HG03378 (cell line): ENCODE results near the gene XKR7.
A peak's percentile ranks its signal among the peaks of the same experiment; 100 is the strongest.
"Not testable (repeated sequence)": the region's sequence is repeated elsewhere in the genome, so short reads cannot be mapped to it uniquely, and the experiment has no call there.

ENCODE experiments used
- ATAC-seq: cut with Tn5 transposase; IDR thresholded peaks from one replicate; pipeline ENCODE4 v1.9.1; 2021; ENCODE audit warnings: mild to moderate bottlenecking, moderate library complexity; ENCODE audit not compliant: unreplicated experiment

The XKR7 gene, protein sequence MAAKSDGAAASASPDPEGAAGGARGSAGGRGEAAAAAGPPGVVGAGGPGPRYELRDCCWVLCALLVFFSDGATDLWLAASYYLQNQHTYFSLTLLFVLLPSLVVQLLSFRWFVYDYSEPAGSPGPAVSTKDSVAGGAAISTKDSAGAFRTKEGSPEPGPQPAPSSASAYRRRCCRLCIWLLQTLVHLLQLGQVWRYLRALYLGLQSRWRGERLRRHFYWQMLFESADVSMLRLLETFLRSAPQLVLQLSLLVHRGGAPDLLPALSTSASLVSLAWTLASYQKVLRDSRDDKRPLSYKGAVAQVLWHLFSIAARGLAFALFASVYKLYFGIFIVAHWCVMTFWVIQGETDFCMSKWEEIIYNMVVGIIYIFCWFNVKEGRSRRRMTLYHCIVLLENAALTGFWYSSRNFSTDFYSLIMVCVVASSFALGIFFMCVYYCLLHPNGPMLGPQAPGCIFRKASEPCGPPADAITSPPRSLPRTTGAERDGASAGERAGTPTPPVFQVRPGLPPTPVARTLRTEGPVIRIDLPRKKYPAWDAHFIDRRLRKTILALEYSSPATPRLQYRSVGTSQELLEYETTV

DNA sequence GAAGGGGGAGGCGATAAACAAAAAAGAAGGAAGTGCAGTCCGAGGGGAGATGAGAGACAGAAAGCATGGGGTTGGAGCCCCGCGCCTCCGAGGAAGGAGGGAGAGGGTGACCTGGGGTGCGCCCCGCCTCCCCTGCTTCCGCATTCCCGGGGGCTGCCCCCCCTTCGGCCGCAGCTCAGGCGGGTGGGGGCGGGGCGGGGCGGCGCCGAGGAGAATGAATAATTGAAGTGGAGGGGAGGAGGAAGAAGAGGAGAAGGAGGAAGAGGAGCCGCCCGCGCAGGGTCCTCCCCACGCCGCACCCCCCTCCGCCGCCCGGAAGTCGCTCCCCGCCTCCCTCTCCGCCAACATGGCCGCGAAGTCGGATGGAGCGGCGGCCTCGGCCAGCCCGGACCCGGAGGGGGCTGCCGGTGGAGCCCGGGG is at the start of gene XKR7:
XKR7 (plus strand) TSS at position 322 of the 420 bp plus-strand sequence; CDS start at position 347, 25 bp downstream.
- no peak for ATAC-seq

DNA sequence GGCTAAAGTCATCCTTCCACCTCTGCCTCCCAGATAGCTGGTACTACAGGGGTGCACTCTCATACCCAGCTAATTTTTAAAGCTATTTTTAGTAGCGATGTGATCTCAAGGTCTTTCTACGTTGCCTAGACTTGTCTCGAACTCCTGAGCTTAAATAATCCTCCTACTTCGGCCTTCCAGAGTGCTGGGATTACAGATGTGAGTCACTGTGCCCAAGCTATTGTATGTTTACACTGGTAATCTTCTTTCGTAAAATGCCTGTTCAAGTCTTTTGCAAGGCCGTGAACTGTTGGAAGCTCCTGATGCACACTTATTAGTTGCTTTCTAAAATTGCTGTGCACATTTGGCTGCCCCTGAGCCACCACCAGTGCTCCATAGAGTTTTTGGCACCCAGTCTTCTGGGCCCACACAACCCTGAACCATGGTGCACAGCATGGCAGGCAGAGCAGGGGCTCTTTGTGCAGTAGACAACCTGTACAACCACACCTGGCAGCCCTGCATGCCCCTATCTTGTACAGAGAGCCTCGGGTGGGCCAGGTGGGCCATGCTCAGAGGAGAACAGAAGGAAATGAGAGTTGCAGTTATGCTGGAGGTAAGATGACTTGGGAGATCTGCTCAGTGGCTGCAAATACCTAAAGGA is 49.4 kb upstream of the XKR7 start:
- no peak for ATAC-seq

DNA sequence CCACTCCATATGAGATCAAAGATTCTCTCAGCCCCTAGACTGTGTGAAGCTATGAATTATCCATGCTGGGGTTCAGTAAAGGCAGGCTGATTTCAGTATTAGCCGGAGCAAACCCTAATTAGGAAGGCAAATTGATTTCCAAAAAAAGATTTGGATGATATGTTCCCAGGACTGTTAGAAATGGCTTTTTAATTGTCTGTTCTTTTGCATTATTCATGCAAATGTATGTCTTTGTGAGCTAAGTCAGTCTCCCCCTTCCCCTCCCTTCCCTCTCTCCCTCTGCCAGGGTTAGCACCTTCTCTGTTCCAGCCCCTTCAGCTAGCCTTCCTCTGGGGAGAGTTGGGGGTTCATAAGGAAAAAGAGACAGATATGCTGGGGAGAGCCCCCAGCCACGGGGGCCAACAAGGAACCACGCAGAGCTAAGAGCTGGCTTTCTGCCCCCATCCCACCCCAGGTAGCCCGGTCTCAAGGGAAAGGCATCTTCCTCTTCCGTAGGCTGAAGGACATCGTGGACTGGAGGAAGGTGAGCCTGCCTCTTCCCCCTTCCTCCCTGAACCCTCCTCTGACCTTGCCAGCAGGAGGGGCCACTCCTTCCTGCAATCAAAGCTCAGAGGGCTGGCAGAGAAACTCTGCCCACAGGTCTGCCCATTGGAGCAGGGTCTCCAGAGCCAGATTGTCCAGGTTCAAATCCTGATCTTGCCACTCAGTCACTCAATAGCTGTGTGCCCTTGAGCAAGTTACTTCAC is 48.4 kb upstream of the XKR7 start:
- no peak for ATAC-seq

DNA sequence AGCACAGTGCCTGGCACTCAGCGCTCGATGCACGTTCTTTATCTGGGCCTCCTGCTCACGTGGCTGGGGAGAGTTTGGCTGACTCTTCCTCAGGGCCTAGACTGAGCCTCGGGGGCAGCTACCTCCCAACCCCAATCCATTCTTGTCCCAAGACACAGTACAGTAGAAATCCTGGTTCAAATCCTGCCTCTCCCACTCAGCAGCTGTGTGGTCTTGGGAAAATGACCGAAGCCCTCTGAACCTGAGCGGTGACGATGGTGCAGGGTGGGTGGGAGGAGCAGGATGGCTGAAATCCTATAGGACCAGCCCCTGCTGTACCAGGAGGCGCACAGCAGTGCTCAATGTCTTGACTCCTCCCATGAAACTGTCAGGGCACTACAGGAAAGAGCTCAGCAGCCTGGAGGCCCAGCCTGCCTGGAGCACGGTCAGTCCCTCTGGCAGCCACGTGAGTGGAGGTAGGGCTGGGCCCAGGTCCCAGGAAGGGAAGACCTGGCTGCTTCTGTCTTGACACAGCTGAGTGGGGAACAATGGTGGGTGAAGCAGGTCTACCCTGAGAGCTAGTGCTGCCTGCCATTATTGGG is 47.6 kb upstream of the XKR7 start:
- no peak for ATAC-seq

DNA sequence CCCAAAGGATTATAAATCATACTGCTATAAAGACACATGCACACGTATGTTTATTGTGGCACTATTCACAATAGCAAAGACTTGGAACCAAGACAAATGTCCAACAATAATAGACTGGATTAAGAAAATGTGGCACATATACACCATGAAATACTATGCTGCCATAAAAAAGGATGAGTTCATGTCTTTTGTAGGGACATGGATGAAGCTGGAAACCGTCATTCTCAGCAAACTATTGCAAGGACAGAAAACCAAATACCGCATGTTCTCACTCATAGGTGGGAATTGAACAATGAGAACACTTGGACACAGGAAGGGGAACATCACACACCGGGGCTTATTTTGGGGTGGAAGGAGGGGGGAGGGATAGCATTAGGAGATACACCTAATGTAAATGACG is 46.5 kb upstream of the XKR7 start:
- ATAC-seq = not testable (repeated sequence)

DNA sequence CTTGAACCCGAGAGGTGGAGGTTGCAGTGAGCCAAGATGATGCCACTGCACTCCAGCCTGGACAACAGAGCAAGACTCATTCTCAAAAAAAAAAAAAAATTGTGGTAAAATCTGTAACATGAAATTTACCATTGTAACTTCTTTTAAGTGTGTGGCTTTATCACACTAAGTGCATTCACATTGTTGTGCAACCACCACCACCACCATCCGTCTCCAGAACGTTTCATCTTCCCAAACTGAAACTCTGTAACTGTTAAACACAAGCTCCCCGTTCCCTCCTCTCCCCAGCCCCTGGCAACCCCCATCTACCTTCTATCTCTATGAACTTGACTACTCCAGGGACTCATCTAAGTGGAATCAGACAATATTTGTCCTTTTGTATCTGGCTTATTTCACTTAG is 45.8 kb upstream of the XKR7 start:
- ATAC-seq = no peak

DNA sequence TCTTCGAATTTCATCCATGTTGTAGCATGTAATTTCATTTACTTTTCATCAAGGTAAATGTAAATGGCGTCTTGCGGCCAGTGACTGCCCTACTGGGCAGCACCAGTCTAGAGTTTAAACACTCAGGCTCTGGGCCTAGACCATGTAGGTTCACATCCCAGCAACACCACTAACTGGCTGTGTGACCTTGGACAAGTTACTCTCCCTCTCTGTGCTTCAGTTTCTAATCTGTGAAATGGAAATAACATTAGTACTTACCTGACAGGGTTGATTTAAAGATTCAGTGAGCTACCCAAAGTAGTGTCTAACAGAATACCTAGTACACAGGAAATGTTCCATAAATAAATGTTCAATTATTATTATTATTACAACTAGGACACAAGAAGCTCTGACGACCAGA is 45.4 kb upstream of the XKR7 start:
- ATAC-seq = no peak

DNA sequence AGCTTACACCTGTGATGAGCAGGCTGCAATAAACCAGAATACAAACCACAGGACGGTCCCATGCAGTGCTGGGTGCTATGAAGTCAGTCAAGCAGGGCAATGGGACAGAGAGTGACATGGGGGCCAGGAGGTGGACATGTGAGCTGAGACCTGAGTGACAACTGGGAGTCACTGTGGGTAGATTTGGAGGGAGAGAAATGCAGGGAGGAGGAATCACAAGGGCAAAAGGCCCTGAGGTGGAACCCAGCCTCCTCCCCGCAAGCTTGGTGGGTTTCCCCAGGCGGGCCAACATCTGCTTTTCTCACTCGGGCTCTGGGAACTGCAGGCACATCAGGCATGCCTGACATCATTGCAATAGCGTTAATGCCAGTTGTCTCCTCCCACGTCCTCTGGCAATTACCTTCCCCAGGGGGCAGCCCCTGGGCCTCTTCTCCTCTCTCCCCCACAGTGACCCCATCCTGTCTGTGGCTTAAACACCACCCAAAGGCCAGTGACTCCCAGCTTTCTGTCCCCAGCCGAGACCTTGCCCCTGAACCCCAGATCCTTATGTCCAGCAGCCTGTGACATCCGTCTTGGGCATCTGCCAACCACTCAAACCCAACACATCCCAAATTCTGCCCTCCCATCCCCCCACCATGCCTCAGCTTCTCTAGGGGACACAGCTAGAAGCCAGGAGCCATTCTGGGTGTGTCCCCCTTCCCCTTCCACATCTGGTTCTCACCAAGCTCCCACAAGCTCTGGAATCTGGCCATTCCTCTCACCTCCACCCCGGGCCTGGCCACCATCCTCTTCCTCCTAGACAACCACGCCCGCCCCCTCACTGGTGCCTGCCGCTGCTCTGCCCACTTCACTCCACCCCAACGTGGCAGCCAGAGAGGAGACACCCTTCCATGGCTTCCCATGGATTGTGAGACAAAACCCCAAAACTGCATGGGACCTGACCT is 44.3 kb upstream of the XKR7 start:
- ATAC-seq = peak; percentile 63

DNA sequence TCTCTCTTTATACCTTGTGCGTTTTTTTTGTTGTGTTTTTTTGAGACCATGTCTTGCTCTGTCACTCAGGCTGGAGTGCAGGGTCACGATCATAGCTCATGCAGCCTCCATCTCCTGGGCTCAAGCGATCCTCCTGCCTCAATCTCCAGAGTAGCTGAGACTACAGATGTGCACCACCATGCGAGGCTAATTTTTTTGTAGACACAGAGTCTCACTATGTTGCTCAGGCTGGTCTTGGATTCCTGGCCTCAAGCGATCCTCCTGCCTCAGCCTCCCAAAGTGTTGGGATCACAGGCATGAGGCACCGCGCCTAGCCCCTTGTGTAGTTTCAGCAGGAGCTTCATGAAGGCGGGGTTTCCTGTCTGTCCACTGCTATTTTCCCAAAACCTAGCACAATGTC is 43.4 kb upstream of the XKR7 start:
- ATAC-seq = no peak

DNA sequence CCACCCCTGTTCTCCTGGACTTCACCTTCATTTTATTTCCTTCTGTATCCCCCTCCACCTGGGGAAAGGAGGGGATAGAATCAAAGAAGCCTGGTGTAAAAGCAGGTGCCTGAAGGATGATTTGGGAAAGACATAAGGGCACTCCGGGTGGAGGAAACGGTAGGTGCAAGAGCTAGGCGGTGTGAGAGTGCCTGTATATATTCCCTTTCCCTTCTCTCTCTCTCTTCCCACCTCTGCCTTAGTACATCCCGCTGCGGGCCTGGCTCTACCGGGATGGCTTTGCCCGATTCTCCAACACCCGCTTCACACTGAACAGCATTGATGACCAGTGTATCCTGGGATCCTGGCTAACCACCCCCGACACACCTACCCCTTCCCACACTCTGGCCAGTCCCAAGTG is 42.3 kb upstream of the XKR7 start:
- no peak for ATAC-seq

DNA sequence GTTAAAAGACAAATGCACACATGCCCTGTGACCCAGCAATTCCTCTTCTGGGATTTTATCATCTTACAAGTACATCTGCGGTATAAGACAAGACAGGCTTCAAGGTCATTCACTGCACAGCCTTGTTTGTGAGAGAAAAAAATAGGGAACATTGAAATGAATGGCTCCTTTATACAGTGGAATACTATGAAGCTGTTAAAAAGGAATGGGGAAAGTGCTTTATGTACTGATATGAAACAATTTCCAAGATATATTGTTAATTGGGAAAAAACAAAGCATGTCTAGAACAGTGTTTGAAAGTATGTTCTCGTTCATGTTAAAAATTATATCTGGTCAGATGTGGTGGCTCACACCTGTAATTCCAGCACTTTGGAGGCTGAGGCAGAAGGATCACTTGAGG is 41.5 kb upstream of the XKR7 start:
- ATAC-seq = no peak

DNA sequence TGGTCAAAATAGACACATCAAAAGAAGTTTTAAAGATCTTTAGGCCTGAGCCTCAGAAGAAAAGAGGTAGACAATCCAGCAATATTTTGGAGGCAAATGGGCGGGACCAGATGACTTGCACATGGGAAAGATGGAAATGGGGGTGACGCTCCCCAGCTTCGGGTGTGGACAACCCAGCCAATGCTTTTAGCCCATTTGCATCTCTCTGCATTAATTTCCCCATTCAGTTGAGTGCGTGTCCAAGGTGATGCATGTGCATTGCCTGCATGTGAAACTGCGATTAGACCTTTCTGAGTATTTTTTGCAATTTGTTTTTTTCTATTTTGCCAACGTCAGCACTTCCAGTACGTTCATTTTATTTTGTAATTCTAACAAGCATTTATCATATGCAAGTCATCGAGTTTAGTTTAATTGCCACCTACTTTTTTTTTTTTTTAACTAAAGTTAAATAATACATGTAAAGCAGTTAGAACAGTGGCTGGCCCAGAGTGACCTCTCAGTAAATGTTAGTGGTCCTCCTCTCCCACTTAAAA is 40.3 kb upstream of the XKR7 start:
- ATAC-seq = no peak

DNA sequence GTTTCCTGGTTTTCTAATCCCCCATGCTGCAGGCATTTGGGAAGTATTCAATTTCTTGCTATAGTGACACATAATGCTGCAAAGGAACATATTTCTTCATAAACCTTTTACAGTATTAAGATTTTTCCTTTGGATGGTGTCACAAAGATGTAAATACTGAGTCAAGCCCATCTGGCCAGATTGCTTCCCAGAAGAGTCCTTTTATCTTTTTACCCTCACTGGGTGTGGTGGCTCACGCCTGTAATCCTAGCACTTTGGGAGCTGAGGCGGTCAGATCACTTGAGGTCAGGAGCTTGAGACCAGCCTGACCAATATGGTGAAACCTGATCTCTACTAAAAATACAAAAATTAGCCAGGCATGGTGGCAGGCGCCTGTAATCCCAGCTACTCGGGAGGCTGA is 38.3 kb upstream of the XKR7 start:
- not testable (repeated sequence) for ATAC-seq

DNA sequence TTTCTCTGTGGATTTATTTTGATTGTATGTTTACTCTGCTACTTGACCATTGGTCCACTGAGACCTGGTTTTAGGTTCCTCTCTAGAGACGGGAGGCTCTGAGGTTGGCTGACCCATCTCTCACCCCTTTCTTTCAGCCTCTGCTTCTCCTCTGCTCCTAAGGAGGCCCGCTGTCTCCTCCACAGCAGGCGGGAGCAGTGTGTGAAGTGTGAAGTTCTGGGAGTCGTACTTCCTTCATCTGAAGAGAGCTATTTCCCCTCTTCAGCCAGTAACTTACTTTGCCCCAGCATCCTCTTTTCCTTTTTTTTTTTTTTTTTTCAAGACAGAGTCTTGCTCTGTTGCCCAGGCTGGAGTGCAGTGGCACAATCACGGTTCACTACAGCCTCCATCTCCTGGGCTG is 37.2 kb upstream of the XKR7 start:
- ATAC-seq = no peak

DNA sequence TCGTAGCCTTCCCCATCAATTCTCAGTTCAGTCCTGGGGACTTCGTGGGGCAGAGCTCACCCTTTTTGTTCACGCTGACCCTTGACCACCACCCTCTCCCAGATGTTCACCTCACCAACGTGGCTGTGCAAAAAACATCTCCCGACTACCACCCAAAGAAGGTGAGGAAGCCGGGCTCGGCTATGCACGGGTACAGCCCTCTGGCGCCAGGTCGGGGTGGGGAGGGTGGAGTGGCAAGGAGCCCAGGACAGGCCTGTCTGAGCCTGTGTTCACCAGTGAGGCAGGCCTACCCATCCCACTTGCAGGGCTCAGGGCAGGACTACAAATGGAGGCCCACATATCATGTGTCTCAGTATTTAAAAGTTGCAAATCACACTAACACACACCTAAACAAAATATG is 34.3 kb upstream of the XKR7 start:
- ATAC-seq = no peak

DNA sequence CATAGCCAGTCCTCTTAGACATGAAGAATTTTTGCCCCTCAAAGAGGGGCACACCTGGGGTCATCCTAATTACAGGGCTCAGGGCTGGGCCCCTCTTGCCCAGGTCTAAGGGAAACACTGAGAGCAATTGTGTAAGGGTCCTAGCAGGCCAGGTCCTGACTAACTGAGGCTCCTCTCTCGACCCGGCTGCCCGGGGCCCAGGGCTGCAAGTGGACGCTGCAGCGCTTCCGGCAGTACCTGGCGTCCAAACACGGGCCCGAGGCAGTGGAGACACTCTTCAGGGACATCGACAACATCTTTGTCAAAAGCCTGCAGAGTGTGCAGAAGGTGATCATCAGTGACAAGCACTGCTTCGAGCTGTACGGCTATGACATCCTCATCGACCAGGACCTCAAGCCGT is 33.5 kb upstream of the XKR7 start:
- ATAC-seq = no peak

DNA sequence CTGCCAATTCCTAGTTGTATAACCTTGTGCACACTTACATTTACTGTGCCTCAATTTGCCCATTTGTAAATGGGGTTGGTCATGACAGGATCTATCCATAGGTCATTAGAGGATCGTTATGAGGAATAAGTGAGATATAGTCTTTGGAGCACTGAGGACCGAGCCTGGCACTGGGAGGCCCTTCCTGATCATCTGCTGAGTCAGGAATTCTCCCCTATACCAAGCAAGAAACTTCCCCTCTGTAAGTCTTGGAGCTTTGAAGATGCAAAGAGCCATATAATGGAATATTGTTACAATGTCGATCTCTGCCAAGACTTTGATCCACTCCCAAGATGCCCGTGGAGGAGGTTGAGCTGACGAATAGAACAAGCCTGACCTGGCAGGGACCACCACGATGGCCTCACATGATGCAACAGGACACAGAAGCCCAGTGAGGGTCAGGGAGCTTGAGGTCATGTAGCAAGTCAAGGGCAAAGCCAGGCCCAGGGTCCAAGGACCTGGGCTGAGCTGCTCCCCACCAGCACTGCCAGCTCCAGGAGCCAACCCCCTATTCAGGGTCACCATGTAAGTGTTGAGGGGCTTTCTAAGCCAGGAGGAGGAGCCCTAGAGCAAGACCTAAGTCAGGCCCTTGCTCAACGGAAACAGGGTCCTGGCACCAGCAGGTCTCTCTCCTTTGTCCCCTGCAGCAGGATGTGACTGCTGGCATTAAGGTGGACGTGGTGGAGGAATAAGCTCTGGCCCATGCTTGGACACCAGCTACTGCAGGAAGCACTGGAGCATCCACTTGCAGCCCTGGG is 32.8 kb upstream of the XKR7 start:
- ATAC-seq = no peak

DNA sequence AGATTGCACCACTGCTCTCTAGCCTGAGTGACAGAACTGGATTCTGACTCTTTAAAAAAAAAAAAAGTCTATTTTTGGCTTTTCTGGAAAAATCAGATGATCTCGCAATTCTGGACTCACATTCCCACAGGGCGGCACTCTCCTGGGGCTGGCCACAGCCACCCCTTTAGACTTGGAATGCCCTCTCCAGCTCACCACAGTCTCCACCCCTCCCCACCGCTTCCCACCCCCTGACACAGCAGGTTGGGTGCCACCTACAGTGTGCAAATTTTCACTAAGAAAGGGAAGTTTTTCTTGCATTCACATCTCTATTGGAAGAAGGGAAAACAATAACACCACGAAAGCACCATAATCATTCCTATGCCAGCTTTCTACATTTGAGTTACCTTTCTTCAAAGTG is 31.5 kb upstream of the XKR7 start:
- ATAC-seq = no peak

DNA sequence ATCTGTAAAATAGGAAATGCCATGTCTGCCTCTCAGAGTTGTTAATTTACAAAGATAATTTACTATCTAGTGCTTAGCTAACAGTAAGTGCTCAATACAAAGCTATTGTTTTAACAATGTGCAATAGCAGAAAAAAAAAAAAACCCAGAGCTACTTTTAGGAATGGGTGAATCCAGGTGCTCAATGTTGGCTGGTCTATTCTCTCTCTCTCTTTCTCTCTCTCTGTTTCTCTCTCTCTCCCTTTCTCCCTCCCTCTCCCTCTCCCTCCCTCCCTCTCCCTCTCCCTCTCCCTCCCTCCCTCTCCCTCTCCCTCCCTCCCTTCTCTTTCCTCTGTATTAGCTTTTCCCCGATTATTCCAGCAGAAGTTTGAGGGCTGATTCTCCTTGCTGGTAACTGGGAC is 30.1 kb upstream of the XKR7 start:
- no peak for ATAC-seq
